Breast epithelium (tissue), 3 donors: ENCODE results near the gene HERC2.

Experiments
- CTCF ChIP-seq, 3 donors: fragments of 450-650 bp; IDR thresholded peaks; one replicate each; pipeline ENCODE4 v1.5.1; 2016 to 2017; ENCODE audit warnings: antibody characterized with exemption in 3 of 3, mild to moderate bottlenecking in 3 of 3, moderate library complexity in 3 of 3
- POLR2A ChIP-seq: fragments of 450-650 bp; IDR thresholded peaks from one replicate; pipeline ENCODE4 v1.6.1; 2016; ENCODE audit warnings: antibody characterized with exemption, mild to moderate bottlenecking, moderate library complexity
- POLR2AphosphoS5 ChIP-seq, 3 donors: sonication (generic); formaldehyde crosslinking; IDR thresholded peaks; one replicate each; pipeline ENCODE4 v1.6.1; 2017; ENCODE audit warnings: antibody characterized with exemption in 3 of 3

- no peak for TF ChIP-seq CTCF (IDR thresholded peaks at IDR 0.05)
- no peak for TF ChIP-seq POLR2AphosphoS5 (IDR thresholded peaks at IDR 0.05)
- TF ChIP-seq POLR2A = no peak
Observed at GRCh38 chr15:28127036-28127435, 194.9 kb downstream of the HERC2 start.
